Upper lobe of right lung (tissue), 1 donor: ENCODE results near the gene BCAP29. TPM values are rescaled to one million over a fixed set of nuclear protein-coding genes. Genes with fewer than 3 reads are reported as not detected.
A peak's percentile ranks its signal among the peaks of the same experiment; 100 is the strongest.

Experiments
- ATAC-seq: fragments of 200-7000 bp; cut with Tn5 transposase; one replicate; pipeline ENCODE4 v1.9.1; 2020; ENCODE audit warnings: mild to moderate bottlenecking, moderate library complexity
- DNase-seq: peaks from one replicate; pipeline ENCODE4 v3.0.0-alpha.2; 2020
- H3K27ac ChIP-seq: fragments of 200-600 bp; one replicate; pipeline ENCODE4 v1.8.0; 2022
- H3K27me3 ChIP-seq: fragments of 200-600 bp; one replicate; pipeline ENCODE4 v1.8.0; 2022; ENCODE audit warnings: mild to moderate bottlenecking
- H3K36me3 ChIP-seq: fragments of 200-600 bp; one replicate; pipeline ENCODE4 v1.8.0; 2022
- H3K4me1 ChIP-seq: fragments of 200-600 bp; one replicate; pipeline ENCODE4 v1.8.0; 2022
- H3K4me3 ChIP-seq: fragments of 200-600 bp; one replicate; pipeline ENCODE4 v1.8.0; 2022; ENCODE audit warnings: mild to moderate bottlenecking
- H3K9me3 ChIP-seq: fragments of 200-600 bp; one replicate; pipeline ENCODE4 v1.8.0; 2022
- intact Hi-C: fragments of 100-400 bp; cut with DNase I; formaldehyde crosslinking; loops from one replicate; pipeline ENCODE4 v1.11.0; 2022
- total RNA-seq: library from RNA; stranded (reverse); fragmentation: NEBNext Ultra II Directional; extraction: Animal tissue kit (Norgen Biotek cat#: 25700); gene quantifications from one replicate; pipeline ENCODE4 v1.2.1, GENCODE V29; 2021
- TF ChIP-seq, protein P1 (sequence below): fragments of 200-600 bp; IDR thresholded peaks from one replicate; pipeline ENCODE4 v1.8.0; 2022; ENCODE audit warnings: antibody characterized with exemption
- donor health status: DM: no; HTN: yes; CAD: no; lungs with severe emphysema.

BCAP29 gene
- total RNA-seq, 1 donor from 2014 or later, result 78.4 TPM

- no peaks in the 10 kb centered on the region for H3K27me3 ChIP-seq
- intact Hi-C loops, result no loop called here
- DNase-seq (no peak), ATAC-seq (peak; percentile 22)
- no peak overlapping the region for H3K27ac ChIP-seq
- H3K36me3 ChIP-seq, result peaks cover 41% of the 10 kb centered on the region
- H3K4me1 ChIP-seq, result no peaks in the 10 kb centered on the region
- TF ChIP-seq, protein P1, sequence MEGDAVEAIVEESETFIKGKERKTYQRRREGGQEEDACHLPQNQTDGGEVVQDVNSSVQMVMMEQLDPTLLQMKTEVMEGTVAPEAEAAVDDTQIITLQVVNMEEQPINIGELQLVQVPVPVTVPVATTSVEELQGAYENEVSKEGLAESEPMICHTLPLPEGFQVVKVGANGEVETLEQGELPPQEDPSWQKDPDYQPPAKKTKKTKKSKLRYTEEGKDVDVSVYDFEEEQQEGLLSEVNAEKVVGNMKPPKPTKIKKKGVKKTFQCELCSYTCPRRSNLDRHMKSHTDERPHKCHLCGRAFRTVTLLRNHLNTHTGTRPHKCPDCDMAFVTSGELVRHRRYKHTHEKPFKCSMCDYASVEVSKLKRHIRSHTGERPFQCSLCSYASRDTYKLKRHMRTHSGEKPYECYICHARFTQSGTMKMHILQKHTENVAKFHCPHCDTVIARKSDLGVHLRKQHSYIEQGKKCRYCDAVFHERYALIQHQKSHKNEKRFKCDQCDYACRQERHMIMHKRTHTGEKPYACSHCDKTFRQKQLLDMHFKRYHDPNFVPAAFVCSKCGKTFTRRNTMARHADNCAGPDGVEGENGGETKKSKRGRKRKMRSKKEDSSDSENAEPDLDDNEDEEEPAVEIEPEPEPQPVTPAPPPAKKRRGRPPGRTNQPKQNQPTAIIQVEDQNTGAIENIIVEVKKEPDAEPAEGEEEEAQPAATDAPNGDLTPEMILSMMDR, result no peak
- peaks cover 7% of the 10 kb centered on the region for H3K9me3 ChIP-seq
- H3K4me3 ChIP-seq, result no peak overlapping the region
Observed at GRCh38 chr7:107543338-107543993, 36.6 kb upstream of the BCAP29 start.

DNA sequence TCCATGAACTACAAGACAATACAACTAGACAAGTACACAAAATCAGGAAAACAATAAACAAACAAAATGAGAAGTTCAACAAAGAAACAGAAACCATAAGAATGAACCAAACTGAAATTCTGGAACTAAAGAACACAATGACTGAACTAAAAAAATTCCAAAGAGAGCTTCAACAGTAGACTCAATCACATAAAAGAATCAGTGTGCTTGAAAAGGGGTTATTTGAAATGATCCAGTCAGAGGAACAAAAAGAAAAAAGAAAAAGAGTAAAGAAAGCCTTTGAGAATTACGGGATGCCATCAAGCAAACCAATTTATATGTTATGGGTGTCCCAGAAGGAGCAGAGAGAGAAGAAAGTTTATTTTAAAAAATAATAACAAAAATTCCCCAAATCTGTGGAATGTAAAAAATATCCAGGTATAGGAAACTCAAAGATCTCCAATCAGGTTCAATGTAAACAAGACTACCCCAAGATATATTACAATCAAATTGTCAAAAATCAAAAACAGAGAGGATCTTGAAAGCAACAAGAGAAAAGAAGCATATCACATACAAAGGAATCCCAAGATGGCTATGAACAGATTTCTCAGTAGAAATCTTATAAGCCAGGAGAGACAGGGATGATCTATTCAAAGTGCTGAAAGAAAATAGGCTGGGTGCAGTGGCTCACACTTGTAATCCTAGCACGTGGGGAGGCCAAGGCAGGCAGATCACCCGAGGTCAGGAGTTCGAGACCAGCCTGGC lies 35.0 kb upstream of the BCAP29 start:
- ATAC-seq (no peak), DNase-seq (no peak)
- H3K4me1 ChIP-seq, result no peaks in the 10 kb centered on the region
- TF ChIP-seq, protein P1, result no peak
- peaks cover 32% of the 10 kb centered on the region for H3K36me3 ChIP-seq
- no peaks in the 10 kb centered on the region for H3K27me3 ChIP-seq
- H3K27ac ChIP-seq, result no peak overlapping the region
- peaks cover 7% of the 10 kb centered on the region for H3K9me3 ChIP-seq
- intact Hi-C loops, result no loop called here
- H3K4me3 ChIP-seq, result no peak overlapping the region

GRCh38 chr7:107551936-107552335 lies 28.1 kb upstream of the BCAP29 start:
- Histone ChIP-seq H3K36me3 (peaks cover 49% of the 10 kb centered on the region), H3K9me3 (no peaks in the 10 kb centered on the region), H3K4me3 (no peak overlapping the region), H3K27ac (no peak overlapping the region), H3K27me3 (no peaks in the 10 kb centered on the region), H3K4me1 (no peaks in the 10 kb centered on the region)
- no peak for DNase-seq
- intact Hi-C loops, result no loop called here
- TF ChIP-seq, protein P1, result no peak
- no peak for ATAC-seq

DNA sequence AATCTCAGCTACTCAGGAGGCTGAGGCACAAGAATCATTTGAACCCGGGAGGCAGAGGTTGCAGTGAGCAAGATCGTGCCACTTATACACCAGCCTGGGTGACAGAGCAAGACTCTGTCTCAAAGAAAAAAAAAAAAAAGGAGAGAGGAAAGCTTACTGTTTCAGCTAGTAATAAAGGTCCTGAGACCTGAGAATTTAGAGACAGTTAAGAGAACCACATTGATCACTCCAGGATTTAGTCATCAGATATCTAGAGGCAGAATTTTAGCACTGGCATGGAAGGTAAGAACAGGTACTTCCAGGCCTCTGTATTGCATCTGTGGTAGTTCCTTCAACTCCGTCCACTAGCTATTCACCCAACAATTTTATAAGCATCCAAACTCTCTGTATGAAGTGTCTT lies 24.2 kb upstream of the BCAP29 start:
- ATAC-seq (no peak), DNase-seq (no peak)
- Histone ChIP-seq H3K36me3 (peaks cover 47% of the 10 kb centered on the region), H3K4me1 (peaks cover 13% of the 10 kb centered on the region), H3K27me3 (no peaks in the 10 kb centered on the region), H3K9me3 (no peaks in the 10 kb centered on the region), H3K4me3 (no peak overlapping the region), H3K27ac (no peak overlapping the region)
- TF ChIP-seq, protein P1, result no peak
- intact Hi-C loops, result no loop called here

GRCh38 chr7:107559864-107560263 lies 20.2 kb upstream of the BCAP29 start:
- TF ChIP-seq, protein P1, result no peak
- Histone ChIP-seq H3K27ac (no peak overlapping the region), H3K27me3 (no peaks in the 10 kb centered on the region), H3K4me3 (no peak overlapping the region), H3K9me3 (no peaks in the 10 kb centered on the region), H3K36me3 (peaks cover 25% of the 10 kb centered on the region), H3K4me1 (peaks cover 34% of the 10 kb centered on the region)
- intact Hi-C loops, result no loop called here
- ATAC-seq (no peak), DNase-seq (no peak)
